Astrocyte (in vitro differentiated cells and primary cell): Measurements from ENCODE around the gene PDE4DIP.
"Not testable (repeated sequence)": the region's sequence is repeated elsewhere in the genome, so short reads cannot be mapped to it uniquely, and the experiment has no call there.

Source experiments
- CTCF ChIP-seq: IDR thresholded peaks from 2 replicates; pipeline ENCODE4 v1.5.1; 2011; ENCODE audit warnings: low read depth, mild to moderate bottlenecking, inconsistent platforms, low read length, moderate library complexity; ENCODE audit not compliant: insufficient read depth
- EZH2 ChIP-seq: IDR thresholded peaks from 2 replicates; pipeline ENCODE4 v1.6.1; 2012; ENCODE audit warnings: mild to moderate bottlenecking, low read length, inconsistent platforms; ENCODE audit not compliant: insufficient read depth

GRCh38 chr1:148916695-148917348 lies 72.6 kb downstream of the PDE4DIP start:
- TF ChIP-seq CTCF, EZH2: not testable (repeated sequence)
